GM12891 (cell line): ENCODE data around the gene STX19.

Experiments used
- PAX5 ChIP-seq: IDR thresholded peaks from 2 replicates; pipeline ENCODE4 v1.6.1; 2011; ENCODE audit warnings: low read length, moderate library complexity, mild to moderate bottlenecking; ENCODE audit not compliant: insufficient read depth, severe bottlenecking
- POLR2A ChIP-seq: IDR thresholded peaks from 2 replicates; pipeline ENCODE4 v1.6.1; 2011; ENCODE audit warnings: low read depth, low read length, control low read depth
- POLR2AphosphoS5 ChIP-seq: IDR thresholded peaks from 2 replicates; pipeline ENCODE4 v1.6.1; 2011; ENCODE audit warnings: low read depth, low read length, control low read depth
- POU2F2 ChIP-seq: IDR thresholded peaks from 2 replicates; pipeline ENCODE4 v1.6.1; 2011; ENCODE audit warnings: low read depth, mild to moderate bottlenecking, control low read depth, low read length, moderate library complexity
- SPI1 ChIP-seq: IDR thresholded peaks from 2 replicates; pipeline ENCODE4 v1.6.1; 2011; ENCODE audit warnings: low read depth, low read length, control low read depth
- TAF1 ChIP-seq: IDR thresholded peaks from 2 replicates; pipeline ENCODE4 v1.6.1; 2011; ENCODE audit warnings: low read depth, low read length, control low read depth

DNA sequence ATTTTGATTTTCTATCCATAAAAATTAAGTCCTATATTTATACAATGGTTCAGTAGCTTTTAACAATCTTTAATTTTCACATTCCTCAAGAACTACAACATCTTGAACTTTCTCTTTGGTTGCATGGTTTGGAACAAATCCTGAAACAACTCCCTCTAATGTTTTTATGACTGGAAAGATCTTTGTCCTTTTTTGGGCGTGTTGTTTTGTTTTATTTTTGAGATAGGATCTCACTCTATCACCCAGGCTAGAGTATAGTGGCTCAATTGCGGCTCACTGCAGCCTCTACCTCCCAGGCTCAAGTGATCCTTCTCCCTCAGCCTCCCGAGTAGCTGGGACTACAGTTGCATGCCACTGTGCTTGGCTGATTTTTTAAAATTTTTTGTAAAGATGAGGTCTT, 4.0 kb downstream of the STX19 start:
- TF ChIP-seq POLR2A = no peak
- TF ChIP-seq TAF1 = no peak
- TF ChIP-seq SPI1 = no peak
- no peak for TF ChIP-seq POLR2AphosphoS5
- TF ChIP-seq PAX5 = no peak
- no peak for TF ChIP-seq POU2F2
